Astrocyte (in vitro differentiated cells and primary cell): ENCODE measurements around the gene MLF2.

Experiments
- CTCF ChIP-seq: IDR thresholded peaks from 2 replicates; pipeline ENCODE4 v1.5.1; 2011; ENCODE audit warnings: low read depth, mild to moderate bottlenecking, inconsistent platforms, low read length, moderate library complexity; ENCODE audit not compliant: insufficient read depth
- EZH2 ChIP-seq: IDR thresholded peaks from 2 replicates; pipeline ENCODE4 v1.6.1; 2012; ENCODE audit warnings: mild to moderate bottlenecking, low read length, inconsistent platforms; ENCODE audit not compliant: insufficient read depth

GRCh38 chr12:6699989-6700645 lies 52.8 kb downstream of the MLF2 start:
- TF ChIP-seq EZH2 (no peak), CTCF (no peak)
